ENCODE data around the gene ATP1A3. TPM values are rescaled to one million over a fixed set of nuclear protein-coding genes. Genes with fewer than 3 reads are reported as not detected.
"Not testable (repeated sequence)": the region's sequence is repeated elsewhere in the genome, so short reads cannot be mapped to it uniquely, and the experiment has no call there.

ATP1A3 gene
- total and polyA plus RNA-seq, 12 donors, result 38.0 to 419 (median 334) TPM

GRCh38 chr19:42018503-42019193 is 24.6 kb upstream of the ATP1A3 start:
- WGBS, 2 donors, result 70 to 79% methylated on average over 9 to 10 of the region's 11 CpGs
- ATAC-seq (no peak), DNase-seq (no peak)
- no peak overlapping the region for H3K4me3 ChIP-seq
- H3K4me1 ChIP-seq, result peaks cover 0 to 14% (median 0%) of the 10 kb centered on the region in 9 donors
- no peak for TF ChIP-seq CTCF (IDR thresholded peaks at IDR 0.05)
- intact Hi-C loops (cut with DNase I), result no loop called here
- H3K36me3 ChIP-seq, result no peaks in the 10 kb centered on the region
- no peaks in the 10 kb centered on the region for H3K9me3 ChIP-seq
- H3K27me3 ChIP-seq, result no peaks in the 10 kb centered on the region
- H3K27ac ChIP-seq, result no peak overlapping the region

- ATAC-seq, result no peak
- intact Hi-C loops (cut with DNase I), result no loop called here
- no peak for TF ChIP-seq CTCF (IDR thresholded peaks at IDR 0.05)
Measured at GRCh38 chr19:42017040-42017439, 23.0 kb upstream of the ATP1A3 start.

GRCh38 chr19:42012747-42013146 is 18.7 kb upstream of the ATP1A3 start:
- ATAC-seq; H3K36me3 ChIP-seq; H3K27me3 ChIP-seq; H3K4me1 ChIP-seq; H3K4me3 ChIP-seq; DNase-seq; intact Hi-C loops (cut with DNase I); H3K27ac ChIP-seq; H3K9me3 ChIP-seq: not testable (repeated sequence)
- whole genome bisulfite sequencing, 2 donors, result 94 to 98% methylated on average over 3 of the region's 3 CpGs

More at GRCh38 chr19:42017040-42017439, 23.0 kb upstream of the ATP1A3 start:
- Histone ChIP-seq H3K27me3 (no peaks in the 10 kb centered on the region), H3K9me3 (no peaks in the 10 kb centered on the region), H3K27ac (no peak overlapping the region), H3K36me3 (no peaks in the 10 kb centered on the region), H3K4me1 (peaks cover 0 to 2% (median 0%) of the 10 kb centered on the region in 9 donors), H3K4me3 (no peak overlapping the region)
- WGBS, 2 donors, result 81 to 83% methylated on average over 8 of the region's 8 CpGs
- no peak for DNase-seq

GRCh38 chr19:42010245-42011126 is 16.5 kb upstream of the ATP1A3 start:
- Histone ChIP-seq H3K9me3 (no peaks in the 10 kb centered on the region), H3K27me3 (no peaks in the 10 kb centered on the region), H3K27ac (no peak overlapping the region), H3K4me1 (no peaks in the 10 kb centered on the region), H3K36me3 (no peaks in the 10 kb centered on the region), H3K4me3 (no peak overlapping the region)
- TF ChIP-seq CTCF (IDR thresholded peaks at IDR 0.05), result no peak
- ATAC-seq, result no peak
- intact Hi-C loops (cut with DNase I), result no loop called here
- no peak for DNase-seq
- 78 to 82% methylated on average over 11 of the region's 11 CpGs for WGBS, 2 donors

Data from heart right ventricle (tissue), 16 donors.